EL (cell line): ENCODE results near the gene LGALS13.

Experiments
- DNase-seq: peaks from one replicate; pipeline ENCODE4 v3.0.0-alpha.2; 2016

The LGALS13 gene

DNA sequence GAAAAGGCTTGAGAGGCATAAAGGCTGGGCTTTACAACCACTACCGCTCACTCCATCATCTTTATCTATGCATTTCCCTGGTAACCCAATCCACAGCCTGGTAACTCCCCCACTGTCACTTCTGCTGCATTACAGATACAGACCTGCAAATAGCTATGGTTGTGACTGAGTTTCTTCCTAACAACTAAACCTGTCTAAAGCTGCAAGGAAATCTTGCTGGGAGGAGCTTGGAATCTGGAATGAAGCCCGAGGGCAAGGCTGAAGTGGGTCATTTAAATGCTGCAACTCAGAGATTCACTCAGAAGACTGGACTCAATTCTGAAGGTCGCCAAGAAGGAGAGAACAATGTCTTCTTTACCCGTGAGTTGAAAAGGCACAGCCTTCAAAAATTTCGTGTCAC lies at the start of gene LGALS13:
TSS of gene LGALS13 (plus strand) at position 301 of the 400 bp plus-strand sequence. CDS start at position 346, 45 bp downstream.
- no peak for DNase-seq

GRCh38 chr19:39553082-39553652 lies 49.2 kb upstream of the LGALS13 start:
- no peak for DNase-seq

- no peak for DNase-seq
These were observed 47.5 kb upstream of the LGALS13 start for GRCh38 chr19:39554701-39555311.

- DNase-seq: no peak
These were observed 46.4 kb upstream of the LGALS13 start for GRCh38 chr19:39555883-39556282.

DNA sequence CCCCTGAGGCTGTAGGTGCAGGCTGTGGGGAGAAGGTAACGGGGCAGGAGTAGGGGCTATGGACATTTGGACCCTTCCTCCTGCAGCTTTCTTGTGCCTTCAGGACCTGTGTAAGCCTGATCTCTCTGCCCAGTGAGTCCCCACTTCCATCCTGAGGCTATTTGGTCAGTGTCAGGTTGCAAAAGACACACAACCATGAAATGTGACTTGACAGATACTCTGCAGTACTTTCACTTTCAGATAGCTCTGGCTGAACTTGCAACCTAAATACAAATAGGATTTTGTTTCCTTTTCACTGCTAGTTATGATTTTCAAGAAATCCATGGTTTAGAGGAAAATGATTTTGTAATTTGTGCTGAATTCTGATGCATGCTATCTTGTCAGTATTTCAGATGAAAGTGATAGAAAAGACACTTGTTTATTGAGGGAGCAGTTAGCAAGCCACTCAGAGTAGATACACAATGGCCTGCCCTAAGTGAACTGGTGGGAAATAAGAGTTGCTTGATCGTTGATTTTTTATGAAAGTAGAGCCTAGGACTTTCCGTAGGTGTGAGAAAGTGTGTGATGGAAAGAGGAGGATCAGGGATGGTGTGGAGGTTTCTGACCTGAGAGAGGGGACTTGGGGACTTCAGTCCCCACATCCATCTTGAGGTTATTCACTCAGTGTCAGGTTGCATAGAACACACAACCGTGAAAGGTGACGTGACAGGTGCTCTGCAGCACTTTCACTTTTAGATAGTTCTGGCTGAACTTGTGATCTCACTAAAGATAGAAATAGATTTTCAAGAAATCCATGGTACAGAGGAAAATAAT lies 44.3 kb upstream of the LGALS13 start:
- peak; percentile 28 for DNase-seq

- no peak for DNase-seq
These were observed 43.7 kb upstream of the LGALS13 start for GRCh38 chr19:39558624-39559117.

GRCh38 chr19:39563408-39563807 lies 38.9 kb upstream of the LGALS13 start:
- peak; percentile 39 for DNase-seq

- no peak for DNase-seq
These were observed 36.3 kb upstream of the LGALS13 start for GRCh38 chr19:39566064-39566463.

- peak; percentile 53 for DNase-seq
These were observed 33.7 kb upstream of the LGALS13 start for GRCh38 chr19:39568604-39569003.

DNA sequence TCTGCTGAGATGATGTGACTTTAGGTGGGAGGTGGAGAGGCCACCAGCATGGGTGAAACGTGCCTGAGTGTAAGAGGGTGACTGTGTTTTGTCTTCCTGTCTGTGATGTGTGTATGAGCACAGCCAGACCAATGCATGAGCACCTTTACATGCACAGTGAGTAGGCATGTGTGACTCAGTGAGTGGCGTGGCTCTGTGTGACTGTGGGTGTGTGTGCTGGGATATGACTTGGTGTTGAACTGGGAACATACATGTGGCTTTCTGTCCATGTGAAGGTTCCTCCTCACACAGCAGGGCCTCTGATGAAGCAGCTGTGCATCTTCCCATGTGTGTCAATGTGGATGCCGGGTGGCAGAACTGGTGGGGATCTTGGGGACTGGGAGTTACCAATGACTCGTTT lies 19.9 kb upstream of the LGALS13 start:
- DNase-seq: no peak

GRCh38 chr19:39582891-39583625 lies 19.3 kb upstream of the LGALS13 start:
- no peak for DNase-seq

GRCh38 chr19:39587496-39587895 lies 14.8 kb upstream of the LGALS13 start:
- no peak for DNase-seq

DNA sequence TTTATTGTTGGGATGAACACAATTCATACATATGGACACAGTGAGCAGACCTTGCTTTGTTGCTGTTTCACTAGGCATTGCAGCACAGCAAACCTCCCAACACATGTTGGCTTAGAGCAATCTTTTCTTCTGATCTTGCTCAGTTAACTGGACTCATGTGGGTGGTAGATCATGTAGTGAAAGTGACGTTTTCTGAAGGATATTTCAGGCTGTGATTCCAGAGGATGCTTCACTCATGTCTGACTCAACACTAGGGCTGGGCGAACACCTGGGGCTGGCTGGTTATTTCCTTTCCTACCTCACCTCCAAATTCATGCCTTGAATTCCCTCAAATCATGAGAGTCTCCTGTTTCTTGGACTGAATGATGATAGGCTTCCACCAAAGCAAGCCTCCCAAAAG lies 14.3 kb upstream of the LGALS13 start:
- DNase-seq: no peak

DNA sequence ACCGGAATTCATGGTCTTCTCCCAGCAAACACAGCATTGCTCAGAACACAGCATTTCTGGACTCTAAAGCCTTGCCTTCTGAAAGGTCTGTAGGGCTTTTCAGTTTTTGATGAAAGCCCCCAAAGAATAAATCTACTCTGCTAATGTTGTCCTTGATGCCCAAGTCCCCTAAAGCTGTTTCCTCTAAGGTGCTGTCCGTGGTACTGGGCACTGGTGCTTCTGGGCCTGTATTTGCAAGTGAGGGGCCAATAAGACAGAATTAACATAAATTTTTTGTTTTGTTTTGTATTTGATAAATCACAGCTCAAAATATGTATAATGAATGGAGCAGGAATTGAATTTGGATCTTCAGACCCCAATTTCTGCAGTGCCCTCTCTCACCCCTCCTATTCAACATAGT lies 12.1 kb upstream of the LGALS13 start:
- DNase-seq: no peak

GRCh38 chr19:39592381-39592780 lies 9.9 kb upstream of the LGALS13 start:
- no peak for DNase-seq

- DNase-seq: no peak
These were observed 6.4 kb upstream of the LGALS13 start for GRCh38 chr19:39595950-39596349.

GRCh38 chr19:39596911-39597310 lies 5.4 kb upstream of the LGALS13 start:
- no peak for DNase-seq

DNA sequence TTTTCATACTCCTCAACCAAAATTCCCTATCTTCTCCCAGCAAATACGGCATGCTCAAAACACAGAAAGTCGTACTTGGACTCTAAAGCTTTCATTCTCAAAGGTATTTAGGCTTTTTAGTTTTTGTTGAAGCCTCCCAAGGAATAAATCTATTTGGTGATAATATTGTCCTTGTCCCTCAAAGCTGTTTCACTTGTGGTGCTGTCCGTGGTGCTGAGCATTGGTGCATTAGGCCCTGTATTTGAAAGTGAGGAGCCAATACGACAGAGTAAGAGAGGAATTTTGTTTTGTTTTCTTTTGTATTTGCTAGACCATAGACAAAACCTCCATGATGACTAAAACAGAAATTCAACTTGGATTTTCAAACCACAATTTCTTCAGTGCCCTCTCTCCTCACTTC lies 3.2 kb upstream of the LGALS13 start:
- DNase-seq: peak; percentile 21

DNA sequence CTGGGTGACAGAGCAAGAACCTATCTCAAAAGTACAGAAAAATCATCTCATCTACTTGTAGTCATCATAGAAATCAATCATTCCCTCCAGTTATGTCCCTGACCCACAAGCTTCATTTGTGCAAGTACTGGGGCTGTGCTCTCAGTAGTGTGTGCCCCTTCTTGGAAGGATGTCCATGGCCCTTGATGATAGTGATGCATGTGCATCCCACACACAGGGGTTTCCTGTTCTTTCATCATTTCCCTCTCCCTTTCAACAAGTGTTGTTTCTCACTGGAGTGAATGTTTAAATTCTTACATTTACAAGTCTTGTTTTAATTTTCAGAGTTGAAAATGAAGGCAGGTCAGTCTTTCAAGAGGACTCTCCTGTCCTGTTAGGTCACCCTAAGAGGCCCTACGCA lies 1.5 kb downstream of the LGALS13 start:
- DNase-seq: no peak

GRCh38 chr19:39607021-39607420 lies 4.7 kb downstream of the LGALS13 start:
- DNase-seq: no peak

- no peak for DNase-seq
These were observed 5.2 kb downstream of the LGALS13 start for GRCh38 chr19:39607561-39607960.

DNA sequence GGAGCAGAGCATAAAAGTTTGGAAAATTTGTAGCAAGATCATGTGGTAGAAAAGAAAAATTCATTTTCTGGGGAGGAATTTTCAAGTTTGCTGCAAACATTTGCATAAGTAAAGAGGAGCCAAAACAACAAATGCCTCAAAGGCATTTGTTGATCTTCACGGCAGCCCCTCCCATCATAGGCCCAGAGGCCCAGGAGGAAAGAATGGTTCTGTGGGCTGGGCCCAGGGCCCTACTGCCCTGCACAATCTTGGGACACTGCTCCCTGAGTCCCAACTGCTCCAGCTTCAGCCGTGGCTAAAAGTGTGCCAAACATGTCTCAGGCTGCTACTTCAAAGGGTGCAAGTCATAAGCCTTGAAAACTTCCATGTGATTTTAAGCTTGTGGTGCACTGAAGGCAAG lies 11.3 kb downstream of the LGALS13 start:
- no peak for DNase-seq

GRCh38 chr19:39617745-39618144 lies 15.4 kb downstream of the LGALS13 start:
- no peak for DNase-seq
